Lower leg skin (tissue), 4 donors: ENCODE data around the gene MARVELD1. TPM values are rescaled to one million over a fixed set of nuclear protein-coding genes. Genes with fewer than 3 reads are reported as not detected.

Experiments used
- DNase-seq, 2 donors: peaks; one replicate each; pipeline ENCODE4 v3.0.0-alpha.2; 2019; ENCODE audit warnings: low spot score in 2 of 2
- H3K4me3 ChIP-seq: fragments of 200-600 bp; sonication (generic); 2 replicates; pipeline ENCODE4 v1.5.1; 2017; ENCODE audit warnings: mild to moderate bottlenecking, low read depth; ENCODE audit not compliant: poor library complexity, severe bottlenecking
- CTCF ChIP-seq, 3 donors: fragments of 450-650 bp; IDR thresholded peaks; one replicate each; pipeline ENCODE4 v1.5.1; 2016; ENCODE audit warnings: antibody characterized with exemption in 3 of 3, mild to moderate bottlenecking in 3 of 3, moderate library complexity in 2 of 3
- POLR2A ChIP-seq, 2 donors: fragments of 450-650 bp; IDR thresholded peaks; one replicate each; pipeline ENCODE4 v1.6.1; 2016 to 2017; ENCODE audit warnings: antibody characterized with exemption in 2 of 2, mild to moderate bottlenecking in 1 of 2, moderate library complexity in 1 of 2
- WGBS, 2 donors: methylation state at CpG; one replicate each; pipeline ENCODE4 v1.1.5; 2018; 5-methylcytosine and 5-hydroxymethylcytosine counted together
- intact Hi-C: fragments of 100-400 bp; cut with DNase I; formaldehyde crosslinking; loops from one replicate; pipeline ENCODE4 v1.15.0; 2023; ENCODE audit warnings: low total_unique reads
- total RNA-seq, 4 donors: library from RNA; depleted of rRNA; stranded (reverse); fragments of >200 nt; gene quantifications; one replicate each; pipeline ENCODE4 v1.1.0, GENCODE V29; 2016

The MARVELD1 gene
- total RNA-seq, 4 donors from 2014 or later = 22.5 to 50.2 (median 30.3) TPM

- 76 to 83% methylated on average over 2 of the region's 2 CpGs for WGBS, 2 donors
- no peak for TF ChIP-seq CTCF (IDR thresholded peaks at IDR 0.05)
- TF ChIP-seq POLR2A (IDR thresholded peaks at IDR 0.05) = no peak
- H3K4me3 ChIP-seq = no peak overlapping the region
- DNase-seq = no peak
- intact Hi-C loops = no loop called here
Observed at GRCh38 chr10:97708167-97708566, 5.4 kb upstream of the MARVELD1 start.

GRCh38 chr10:97708976-97709946, 4.3 kb upstream of the MARVELD1 start:
- intact Hi-C loops = no loop called here
- TF ChIP-seq CTCF (IDR thresholded peaks at IDR 0.05) (no peak), POLR2A (IDR thresholded peaks at IDR 0.05) (no peak)
- peak; percentile 83 to 95 for DNase-seq
- WGBS, 2 donors = 39% methylated on average over 18 of the region's 18 CpGs
- H3K4me3 ChIP-seq = no peak overlapping the region

GRCh38 chr10:97711640-97712572, 1.6 kb upstream of the MARVELD1 start:
- intact Hi-C loops = loop anchor here (2.0 kb wide), 1 partner anchor 17 kb away; no protein-coding TSS in a partner anchor

GRCh38 chr10:97713826-97714400, 383 bp downstream of the MARVELD1 start:
- TF ChIP-seq POLR2A (IDR thresholded peaks at IDR 0.05) = no peak
- no peak for TF ChIP-seq CTCF (IDR thresholded peaks at IDR 0.05)
- intact Hi-C loops = loop anchor here (2.0 kb wide), 1 partner anchor 15 kb away; no protein-coding TSS in a partner anchor
- peak; percentile 65 to 93 for DNase-seq
- H3K4me3 ChIP-seq = peak overlapping the region; percentile 35
- WGBS, 2 donors = 0 to 1% methylated on average over 31 to 51 of the region's 69 CpGs

More at GRCh38 chr10:97711640-97712572, 1.6 kb upstream of the MARVELD1 start:
- no peak for DNase-seq
- no peak for TF ChIP-seq POLR2A (IDR thresholded peaks at IDR 0.05)
- TF ChIP-seq CTCF (IDR thresholded peaks at IDR 0.05) = no peak
- H3K4me3 ChIP-seq = no peak overlapping the region
- 66 to 69% methylated on average over 9 of the region's 9 CpGs for WGBS, 2 donors
